Uterus (tissue), 2 donors: Measurements from ENCODE around the gene PXT1.

ENCODE experiments used
- POLR2A ChIP-seq, 2 donors: fragments of 450-650 bp; IDR thresholded peaks; one replicate each; pipeline ENCODE4 v1.6.1; 2016; ENCODE audit warnings: antibody characterized with exemption in 2 of 2, mild to moderate bottlenecking in 1 of 2, moderate library complexity in 1 of 2
- TF ChIP-seq, protein P1 (sequence below), 4 experiments: fragments of 200-600 bp in 2 of 4; fragments of 450-650 bp in 2 of 4; sonication (generic) in 2 of 4; IDR thresholded peaks; one replicate each; pipeline ENCODE4 v1.5.1; 2016 to 2019; ENCODE audit warnings: antibody characterized with exemption in 4 of 4, mild to moderate bottlenecking in 2 of 4, moderate library complexity in 1 of 4

DNA sequence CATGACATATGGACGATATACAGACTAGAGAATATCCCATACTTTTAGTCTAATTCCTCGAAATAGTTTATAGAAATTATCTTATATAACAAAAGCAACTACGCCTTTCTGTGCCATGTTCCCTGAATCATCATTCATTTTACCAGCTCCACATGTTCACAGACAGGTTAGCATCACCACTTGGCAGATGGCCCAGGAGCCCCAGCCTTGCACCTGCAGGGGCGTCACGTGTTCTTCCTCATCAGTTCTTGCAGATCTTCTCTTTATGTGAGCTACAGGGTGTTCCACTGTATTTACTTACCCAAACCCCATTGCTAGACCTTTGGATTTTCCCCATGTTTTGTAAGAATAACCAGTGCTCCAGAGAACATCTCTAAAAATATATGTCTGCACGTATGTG is 93.4 kb downstream of the PXT1 start:
- TF ChIP-seq, protein P1, sequence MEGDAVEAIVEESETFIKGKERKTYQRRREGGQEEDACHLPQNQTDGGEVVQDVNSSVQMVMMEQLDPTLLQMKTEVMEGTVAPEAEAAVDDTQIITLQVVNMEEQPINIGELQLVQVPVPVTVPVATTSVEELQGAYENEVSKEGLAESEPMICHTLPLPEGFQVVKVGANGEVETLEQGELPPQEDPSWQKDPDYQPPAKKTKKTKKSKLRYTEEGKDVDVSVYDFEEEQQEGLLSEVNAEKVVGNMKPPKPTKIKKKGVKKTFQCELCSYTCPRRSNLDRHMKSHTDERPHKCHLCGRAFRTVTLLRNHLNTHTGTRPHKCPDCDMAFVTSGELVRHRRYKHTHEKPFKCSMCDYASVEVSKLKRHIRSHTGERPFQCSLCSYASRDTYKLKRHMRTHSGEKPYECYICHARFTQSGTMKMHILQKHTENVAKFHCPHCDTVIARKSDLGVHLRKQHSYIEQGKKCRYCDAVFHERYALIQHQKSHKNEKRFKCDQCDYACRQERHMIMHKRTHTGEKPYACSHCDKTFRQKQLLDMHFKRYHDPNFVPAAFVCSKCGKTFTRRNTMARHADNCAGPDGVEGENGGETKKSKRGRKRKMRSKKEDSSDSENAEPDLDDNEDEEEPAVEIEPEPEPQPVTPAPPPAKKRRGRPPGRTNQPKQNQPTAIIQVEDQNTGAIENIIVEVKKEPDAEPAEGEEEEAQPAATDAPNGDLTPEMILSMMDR (IDR thresholded peaks at IDR 0.05): no peak
- no peak for TF ChIP-seq POLR2A (IDR thresholded peaks at IDR 0.05)
